ENCODE measurements around the gene COL23A1.

Gene COL23A1

GRCh38 chr5:178413988-178414387, 176.2 kb downstream of the COL23A1 start:
- no peak for DNase-seq (ENCODE audit: extremely low read depth in 1 of 2, low read depth in 1 of 2)

GRCh38 chr5:178411083-178411482, 179.1 kb downstream of the COL23A1 start:
- no peak for DNase-seq (ENCODE audit: extremely low read depth in 1 of 2, low read depth in 1 of 2)

GRCh38 chr5:178407646-178408045, 182.5 kb downstream of the COL23A1 start:
- no peak for DNase-seq (ENCODE audit: extremely low read depth in 1 of 2, low read depth in 1 of 2)

DNA sequence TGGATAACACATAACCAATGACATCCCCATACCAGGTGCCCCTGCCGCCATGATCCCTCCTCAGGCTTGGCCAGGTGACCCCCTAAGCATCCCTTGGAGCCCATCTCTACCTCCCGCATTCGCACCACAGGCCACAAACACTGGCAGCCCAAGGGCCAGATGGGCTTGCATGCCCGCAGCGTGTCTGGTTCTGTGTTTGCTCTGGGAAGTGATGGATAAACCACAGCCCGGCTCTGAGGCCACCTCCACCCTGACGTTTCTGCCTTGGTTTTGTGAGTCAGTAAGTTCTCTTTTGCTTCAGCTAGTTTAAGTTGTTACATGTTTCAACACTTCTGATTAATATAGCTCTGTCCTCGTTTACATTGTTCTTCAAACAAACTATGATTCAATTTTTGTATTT, 185.2 kb downstream of the COL23A1 start:
- no peak for DNase-seq (ENCODE audit: extremely low read depth in 1 of 2, low read depth in 1 of 2)

GRCh38 chr5:178403956-178404600, 186.1 kb downstream of the COL23A1 start:
- no peak for DNase-seq (ENCODE audit: extremely low read depth in 1 of 2, low read depth in 1 of 2)

DNA sequence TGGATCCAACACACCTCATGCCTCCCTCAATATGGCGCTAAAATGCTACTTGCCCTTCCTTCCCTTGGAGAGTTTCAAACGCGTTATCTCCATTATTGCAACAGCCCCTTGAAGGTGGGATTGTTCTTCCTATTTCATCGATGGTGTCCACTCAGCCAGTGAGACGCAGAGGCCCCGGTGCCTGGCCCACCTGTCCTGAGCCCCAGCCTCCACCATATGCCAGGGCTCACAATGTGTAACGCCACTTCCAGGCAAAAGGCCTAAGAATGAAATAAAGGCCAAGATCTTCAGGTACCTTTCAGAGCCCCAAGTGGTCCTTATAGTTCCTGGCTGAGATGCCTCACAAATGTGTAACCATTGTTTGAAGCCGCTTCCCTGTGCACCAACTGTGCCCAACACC, 186.8 kb downstream of the COL23A1 start:
- no peak for DNase-seq (ENCODE audit: extremely low read depth in 1 of 2, low read depth in 1 of 2)

DNA sequence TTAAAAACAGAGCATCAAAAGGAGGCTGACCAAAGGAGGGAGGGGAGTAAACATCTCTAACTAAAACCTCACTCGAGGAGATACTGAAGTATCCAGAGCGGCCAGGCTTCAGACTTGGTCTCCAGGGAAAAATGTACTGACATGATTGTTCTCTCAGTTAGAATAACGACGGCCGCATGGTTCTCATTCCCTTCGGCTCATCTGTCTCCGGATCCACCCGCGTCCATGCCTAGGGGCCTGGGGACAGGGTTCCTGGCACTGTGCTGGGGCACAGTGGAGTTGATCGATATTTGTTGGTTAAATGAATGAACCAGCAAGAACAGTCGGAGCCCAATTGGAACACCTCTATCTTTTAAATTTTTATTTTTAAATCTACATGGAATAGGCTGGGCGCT, 190.5 kb downstream of the COL23A1 start:
- no peak for DNase-seq (ENCODE audit: extremely low read depth in 1 of 2, low read depth in 1 of 2)

DNA sequence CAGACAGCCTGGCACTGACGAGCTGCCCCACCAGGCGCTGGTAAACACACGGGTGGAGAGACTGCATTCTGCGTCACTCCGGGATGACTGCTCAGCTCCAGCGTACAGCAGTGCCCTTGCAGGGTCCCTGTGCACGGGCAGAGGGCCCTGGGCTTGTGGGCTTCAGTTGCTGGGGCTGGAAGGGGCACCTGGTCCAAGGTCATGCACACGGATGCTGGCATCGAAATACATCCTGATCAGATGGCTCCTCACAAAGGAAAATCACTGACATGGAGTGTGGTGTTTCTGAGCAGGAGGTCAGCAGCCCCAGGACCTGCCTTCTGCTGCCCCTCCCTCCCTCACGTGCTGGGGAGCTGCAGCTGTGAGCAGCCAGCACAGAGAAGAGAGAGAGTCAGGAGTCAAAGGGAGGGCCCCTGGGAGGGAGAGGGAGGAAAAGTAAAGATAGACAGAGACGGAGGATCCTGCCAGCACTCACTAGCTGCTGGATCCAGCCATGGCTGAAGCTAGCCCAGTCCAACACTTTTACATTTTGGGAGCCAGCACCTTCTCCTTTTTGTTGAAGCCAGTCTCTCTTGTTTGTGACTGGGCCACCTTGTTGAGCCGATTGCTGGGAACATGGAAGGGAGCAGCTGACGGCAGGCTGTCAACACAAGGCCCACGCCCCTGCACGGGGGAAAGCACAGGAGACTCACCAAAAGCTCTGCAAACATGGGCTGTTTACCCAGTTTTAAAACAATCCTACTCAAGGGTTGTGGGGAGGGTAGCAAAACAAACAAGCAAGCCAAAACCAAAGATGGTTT, 191.1 kb downstream of the COL23A1 start:
- no peak for DNase-seq (ENCODE audit: extremely low read depth in 1 of 2, low read depth in 1 of 2)

DNA sequence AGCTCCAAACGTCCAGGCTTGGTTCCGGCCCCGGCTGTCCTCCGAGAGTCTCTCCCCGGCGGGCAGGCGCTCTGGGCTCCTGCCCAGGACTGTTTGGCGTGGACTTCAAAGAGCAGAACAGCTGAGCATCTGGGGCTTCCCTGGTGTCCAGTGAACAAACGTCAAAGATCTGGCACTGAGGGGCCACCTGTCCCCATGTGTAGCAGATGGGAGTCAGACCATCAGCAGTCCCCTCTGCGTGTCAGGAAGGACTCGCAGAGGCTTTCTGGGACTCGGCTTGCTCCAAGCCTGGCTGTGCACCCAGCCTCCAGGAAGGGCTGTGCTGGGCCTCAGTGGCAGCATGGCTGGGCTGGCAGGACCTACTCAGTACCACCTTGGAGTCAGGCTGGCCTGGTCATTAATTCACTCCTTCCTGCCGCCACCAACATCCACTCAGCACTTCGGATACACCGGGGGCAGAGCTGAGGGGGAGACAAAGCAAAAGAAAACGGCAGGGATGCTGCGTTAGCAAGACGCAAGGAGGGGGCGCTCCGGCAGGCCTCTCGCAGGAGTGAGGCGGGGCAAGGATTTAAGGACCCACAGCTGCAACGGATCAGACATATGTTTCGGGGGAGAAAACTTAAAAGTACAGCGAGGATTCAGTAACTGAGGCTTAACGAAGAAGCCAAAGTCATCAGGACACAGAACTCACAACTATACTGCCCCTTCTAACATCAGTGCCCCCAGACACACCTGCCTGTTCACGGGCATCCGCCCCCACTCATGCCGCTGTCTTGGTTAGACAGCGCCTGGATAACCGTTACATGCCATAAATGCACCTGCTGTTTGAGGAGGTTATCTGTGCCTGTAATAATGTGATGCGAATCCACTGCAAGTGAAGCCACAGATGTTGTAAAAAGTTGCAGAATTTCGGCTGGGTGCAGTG, 193.1 kb downstream of the COL23A1 start:
- no peak for DNase-seq (ENCODE audit: extremely low read depth in 1 of 2, low read depth in 1 of 2)

DNA sequence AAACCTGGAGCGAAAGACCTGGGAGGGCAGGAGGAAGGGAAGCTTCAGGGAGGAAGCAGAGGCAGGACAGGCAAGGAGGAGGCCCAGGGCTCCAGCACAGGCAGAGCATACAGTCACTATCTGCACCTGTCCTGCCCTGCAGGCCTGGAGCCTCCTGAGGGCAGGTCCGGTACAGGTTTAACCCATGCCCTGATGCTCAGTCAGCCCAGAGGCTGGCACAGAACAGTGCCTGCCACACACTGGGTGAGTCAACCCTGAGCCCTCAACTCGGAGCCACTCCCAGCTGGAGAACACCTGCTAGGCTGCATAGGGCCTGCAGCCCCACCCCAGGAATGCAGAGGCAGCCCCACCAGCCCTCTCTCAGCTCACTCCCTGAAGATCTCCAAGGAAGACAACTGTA, 196.1 kb downstream of the COL23A1 start:
- DNase-seq (ENCODE audit: extremely low read depth in 1 of 2, low read depth in 1 of 2) = no peak

DNA sequence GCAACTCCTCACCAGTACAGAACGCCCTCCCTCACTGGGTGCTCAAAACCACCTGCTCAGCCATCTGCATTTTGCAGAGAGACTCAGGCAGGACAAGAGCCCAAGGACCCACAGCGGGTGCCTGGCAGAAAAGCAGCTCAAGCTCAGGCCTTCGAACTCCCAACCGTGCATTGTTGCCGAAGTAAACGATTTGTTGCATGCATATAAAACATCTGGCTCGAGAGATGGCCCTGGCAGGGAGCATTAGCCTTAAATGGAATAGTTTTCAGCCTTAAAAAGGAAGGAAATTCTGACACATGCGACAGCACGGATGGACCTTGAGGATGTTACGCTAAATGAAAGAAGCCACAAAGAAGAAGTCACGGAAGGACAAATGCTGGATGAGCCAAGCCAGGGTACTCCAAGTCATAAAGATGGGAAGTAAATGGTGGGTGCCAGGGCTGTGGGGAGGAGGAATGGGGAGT, 197.2 kb downstream of the COL23A1 start:
- no peak for DNase-seq (ENCODE audit: extremely low read depth in 1 of 2, low read depth in 1 of 2)

DNA sequence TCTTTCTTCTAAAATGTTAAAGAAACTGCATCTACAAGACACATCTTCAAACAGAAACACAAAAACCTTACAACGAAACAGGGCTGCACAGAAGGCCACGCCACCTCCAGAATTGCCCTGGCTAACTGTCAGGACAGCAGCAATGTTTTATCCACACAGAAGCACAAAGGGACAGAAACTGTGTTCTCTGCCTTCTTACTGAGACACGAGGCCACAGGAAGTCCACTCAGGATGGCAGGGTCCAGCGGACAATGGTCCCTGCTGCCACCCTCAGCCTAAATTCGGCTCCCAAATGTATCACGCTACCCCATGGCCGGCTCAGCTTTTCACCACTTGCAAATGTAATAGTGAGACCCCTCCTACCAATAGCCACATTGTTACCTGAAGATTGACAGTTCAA, 197.8 kb downstream of the COL23A1 start:
- no peak for DNase-seq (ENCODE audit: extremely low read depth in 1 of 2, low read depth in 1 of 2)

GRCh38 chr5:178391480-178391879, 198.7 kb downstream of the COL23A1 start:
- DNase-seq (ENCODE audit: extremely low read depth in 1 of 2, low read depth in 1 of 2) = no peak

DNA sequence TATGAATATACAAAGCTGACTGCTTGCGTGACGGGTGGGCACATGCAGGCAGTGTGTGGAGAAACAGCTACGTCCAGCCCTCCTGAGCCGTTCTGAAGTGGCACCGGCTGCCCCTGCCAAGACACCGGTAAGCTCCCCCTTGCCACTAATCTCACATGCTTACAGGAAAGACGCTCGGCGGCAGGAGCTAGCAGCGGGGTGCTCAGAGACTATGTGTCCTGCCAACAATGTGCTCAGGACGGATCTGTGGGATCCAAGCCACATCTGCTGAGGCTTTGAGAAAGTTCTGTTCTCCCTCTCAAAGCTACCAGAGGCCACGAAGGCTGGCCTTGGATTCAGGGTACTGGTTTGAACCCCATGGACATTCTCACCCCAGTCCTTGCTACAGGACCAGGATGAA, 200.4 kb downstream of the COL23A1 start:
- DNase-seq (ENCODE audit: extremely low read depth in 1 of 2, low read depth in 1 of 2) = no peak

DNA sequence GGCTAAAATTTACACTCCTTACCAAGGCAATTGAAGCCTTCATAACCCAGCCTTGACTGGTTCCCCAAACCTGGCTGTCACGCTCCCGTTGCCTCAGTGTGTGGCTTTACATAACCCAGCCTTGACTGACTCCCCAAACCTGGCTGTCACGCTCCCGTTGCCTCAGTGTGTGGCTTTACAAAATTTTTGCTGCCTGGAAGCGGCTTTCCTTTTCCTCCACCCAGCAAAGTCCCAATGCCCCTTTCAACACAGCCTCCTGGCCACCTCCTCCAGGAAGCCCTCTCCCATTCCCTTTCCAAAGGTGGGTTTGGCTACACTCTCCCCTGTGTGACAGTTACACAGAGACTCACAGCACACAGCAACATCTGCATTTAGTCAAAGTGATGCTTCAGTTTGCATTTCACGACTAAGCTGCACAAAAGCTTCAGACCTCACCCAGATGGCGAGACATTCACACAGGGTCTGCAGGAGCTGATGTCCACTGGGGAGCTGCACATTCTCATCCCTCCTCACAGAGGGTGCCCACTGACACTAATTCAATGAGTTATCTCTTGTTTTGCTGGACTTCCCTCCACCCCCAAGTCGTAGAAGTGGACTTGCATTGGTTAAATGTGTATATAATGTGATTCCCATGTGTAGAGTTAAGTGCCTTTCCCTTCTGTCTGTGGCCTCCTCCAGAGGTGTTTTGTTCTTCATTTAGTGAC, 201.0 kb downstream of the COL23A1 start:
- no peak for DNase-seq (ENCODE audit: extremely low read depth in 1 of 2, low read depth in 1 of 2)

DNA sequence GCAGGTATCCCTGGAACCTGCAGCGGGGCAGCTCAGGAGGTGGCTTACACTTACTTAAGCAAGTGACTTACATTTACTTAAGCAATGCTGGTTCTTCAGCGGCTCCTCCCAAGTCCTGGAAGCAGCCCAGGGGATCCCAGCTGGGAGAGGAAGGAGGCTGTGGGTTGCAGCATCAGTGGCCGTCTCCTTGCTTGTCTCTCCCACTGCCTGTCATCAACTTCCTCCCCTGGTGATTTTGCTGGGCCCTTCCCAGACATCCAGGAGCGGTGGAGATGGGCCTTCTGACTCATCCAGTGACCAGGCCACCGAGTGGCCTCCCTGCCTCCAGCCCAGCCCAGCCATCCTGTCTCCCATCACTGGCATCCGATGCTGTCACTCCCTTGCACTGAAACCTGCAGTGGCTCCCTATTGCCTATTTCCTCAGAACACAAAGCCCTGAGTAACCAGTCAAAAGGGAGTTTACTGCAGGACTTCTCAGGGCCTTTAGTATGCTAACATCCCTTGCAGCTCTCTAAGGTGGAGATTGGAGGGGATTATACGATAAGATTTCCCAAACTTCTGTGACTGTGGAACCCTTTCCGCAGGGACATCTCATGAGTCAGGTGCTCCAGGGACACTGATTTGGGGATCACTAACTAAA, 201.7 kb downstream of the COL23A1 start:
- no peak for DNase-seq (ENCODE audit: extremely low read depth in 1 of 2, low read depth in 1 of 2)

DNA sequence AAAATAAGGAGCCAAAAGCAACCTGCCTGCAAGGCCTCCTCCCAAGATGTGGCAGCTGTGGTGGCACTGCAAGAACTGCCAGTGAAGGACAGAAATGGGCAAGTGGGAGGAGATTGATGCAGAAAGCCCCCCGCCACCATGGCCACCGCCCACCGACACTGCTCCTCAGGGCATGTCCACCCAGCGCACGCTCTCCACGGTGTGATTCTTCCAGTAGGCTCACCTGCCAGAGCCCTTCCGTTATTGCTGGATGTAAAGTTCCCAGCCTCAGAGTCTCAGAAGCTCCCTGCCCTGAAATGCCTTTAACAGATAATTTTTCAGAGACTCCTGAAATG, 202.4 kb downstream of the COL23A1 start:
- no peak for DNase-seq (ENCODE audit: extremely low read depth in 1 of 2, low read depth in 1 of 2)

DNA sequence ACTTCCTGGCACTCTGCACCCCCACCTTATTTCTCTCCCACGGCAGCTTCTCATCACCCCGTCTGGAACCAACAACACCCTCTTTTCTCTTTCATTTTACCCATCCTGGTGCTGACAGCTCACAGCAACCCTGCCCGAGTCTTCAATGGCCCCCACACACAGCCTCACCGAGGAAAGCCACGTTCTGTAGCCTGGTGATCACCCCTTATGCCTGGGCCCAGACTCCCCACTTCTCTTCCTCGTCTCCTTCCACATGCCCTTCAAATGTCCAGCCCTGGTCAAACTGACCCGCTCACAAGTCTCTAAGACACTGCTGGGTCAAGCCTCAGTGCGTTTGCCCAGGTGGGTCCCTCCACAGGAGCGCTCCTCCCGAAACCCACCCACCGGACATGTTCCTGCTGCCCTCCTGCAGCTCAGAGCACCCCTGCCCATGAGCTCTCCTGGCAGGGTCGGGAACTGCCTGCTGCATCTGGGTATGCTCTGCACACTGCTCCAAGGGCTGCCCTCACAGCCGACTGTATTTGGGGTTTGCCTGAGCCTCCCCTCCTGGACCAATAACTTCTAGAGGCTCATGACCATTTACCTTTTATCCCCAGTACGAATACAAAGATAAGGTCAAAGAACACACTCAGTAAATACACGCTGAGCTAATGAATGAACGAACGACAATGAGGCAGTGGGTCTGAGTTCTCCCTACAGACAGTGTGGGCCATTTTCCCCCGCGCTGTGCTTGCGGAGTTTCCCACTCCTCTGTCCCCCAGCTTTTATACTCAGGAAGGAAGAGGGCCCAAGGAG, 202.9 kb downstream of the COL23A1 start:
- DNase-seq (ENCODE audit: extremely low read depth in 1 of 2, low read depth in 1 of 2) = no peak

DNA sequence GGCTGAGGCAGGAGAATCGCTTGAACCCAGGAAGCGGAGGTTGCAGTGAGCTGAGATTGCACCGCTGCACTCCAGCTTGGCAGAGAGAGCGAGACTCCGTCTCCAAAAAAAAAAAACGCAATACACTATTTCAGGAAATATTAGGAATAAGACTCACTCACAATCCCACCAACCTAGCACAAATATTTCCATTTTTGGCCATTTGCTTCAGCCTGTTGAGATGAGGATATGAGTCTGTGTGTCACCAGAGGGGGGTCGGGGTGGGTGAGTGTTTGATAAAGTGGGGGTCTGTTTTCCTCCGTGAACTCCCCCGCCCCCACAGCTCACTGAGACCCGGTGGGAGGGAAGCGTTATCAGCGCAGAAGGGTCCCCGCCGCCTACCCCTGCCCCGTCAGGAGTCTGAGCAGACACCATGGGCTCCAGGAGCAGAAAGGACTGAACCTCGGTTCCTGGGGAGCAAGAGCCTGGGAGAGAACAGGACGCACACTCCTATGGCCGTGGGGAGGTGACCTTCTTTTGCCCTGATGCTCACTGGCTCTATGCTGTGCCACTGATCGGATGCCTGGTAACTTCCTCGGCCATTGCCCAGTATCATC, 203.8 kb downstream of the COL23A1 start:
- DNase-seq (ENCODE audit: extremely low read depth in 1 of 2, low read depth in 1 of 2) = no peak

All from stimulated activated CD8-positive, alpha-beta memory T cell treated with anti-CD3 and anti-CD28 coated beads, Interleukin-7, amount 100 ng/mL, for 48 hours (primary cell).